ENCODE data around the gene LURAP1L. TPM values are rescaled to one million over a fixed set of nuclear protein-coding genes. Genes with fewer than 3 reads are reported as not detected.
A peak's percentile ranks its signal among the peaks of the same experiment; 100 is the strongest.

LURAP1L gene, protein sequence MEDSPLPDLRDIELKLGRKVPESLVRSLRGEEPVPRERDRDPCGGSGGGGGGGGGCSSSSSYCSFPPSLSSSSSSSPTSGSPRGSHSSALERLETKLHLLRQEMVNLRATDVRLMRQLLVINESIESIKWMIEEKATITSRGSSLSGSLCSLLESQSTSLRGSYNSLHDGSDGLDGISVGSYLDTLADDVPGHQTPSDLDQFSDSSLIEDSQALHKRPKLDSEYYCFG
- total RNA-seq: not detected

GRCh38 chr9:12774861-12775678, at the start of gene LURAP1L:
LURAP1L (plus strand) TSS chr9:12775020; CDS start chr9:12775716, 696 bp downstream.
- Mint-ChIP-seq H3K36me3 (peaks cover 2% of the 10 kb centered on the region), H3K27ac (no peak within 1 kb of the TSS), H3K4me1 (peaks cover 5% of the 10 kb centered on the region), H3K4me3 (peak within 1 kb of the TSS; percentile 11), H3K9me3 (ENCODE audit: low read depth) (no peaks in the 10 kb centered on the region), H3K27me3 (peaks cover 23% of the 10 kb centered on the region)
- CTCF ChIA-PET: no interaction called here
- DNase-seq (no peak), ATAC-seq (no peak)

DNA sequence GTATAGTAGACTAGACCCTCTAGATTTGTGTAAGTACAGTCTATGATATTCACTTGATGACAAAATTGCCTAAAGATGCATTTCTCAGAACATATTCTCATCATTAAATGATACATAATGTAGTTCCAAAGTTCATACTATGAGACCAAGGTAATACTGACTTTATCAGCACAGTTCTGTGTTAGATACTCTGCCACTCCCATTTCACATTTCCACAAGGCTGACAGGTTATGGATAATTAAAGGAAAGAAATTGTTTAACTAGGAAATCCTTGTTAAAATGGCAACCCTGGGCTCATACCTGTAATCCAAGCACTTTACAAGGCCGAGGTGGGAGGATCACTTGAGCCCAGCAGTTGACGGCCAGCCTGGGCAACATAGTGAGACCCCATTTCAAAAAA, 48.0 kb upstream of the LURAP1L start:
- CTCF ChIA-PET: no interaction called here
- Mint-ChIP-seq H3K9me3 (ENCODE audit: low read depth) (peaks cover 7% of the 10 kb centered on the region), H3K27me3 (no peaks in the 10 kb centered on the region), H3K27ac (no peak overlapping the region), H3K4me1 (no peaks in the 10 kb centered on the region), H3K36me3 (no peaks in the 10 kb centered on the region), H3K4me3 (no peak overlapping the region)
- no peak for DNase-seq
- ATAC-seq: no peak

DNA sequence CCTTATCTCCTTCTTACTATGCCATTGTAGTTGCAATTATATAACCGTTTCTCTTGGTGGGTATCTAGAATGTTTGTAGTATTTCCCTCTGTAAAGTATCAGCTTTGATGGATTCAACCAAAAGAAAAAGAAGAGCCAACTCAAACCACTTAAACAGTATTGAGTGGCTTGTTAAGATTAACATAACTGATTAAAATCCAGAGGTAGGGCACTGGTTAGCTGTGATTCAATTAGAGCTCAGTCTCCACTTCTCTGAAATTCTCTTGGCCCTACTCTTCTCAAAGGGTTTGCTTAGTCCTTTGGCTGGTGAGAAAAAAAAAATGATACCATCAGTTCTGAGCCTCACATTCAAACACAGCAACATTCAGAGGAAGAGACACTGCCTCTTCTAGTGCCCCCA, 44.6 kb upstream of the LURAP1L start:
- Mint-ChIP-seq H3K9me3 (ENCODE audit: low read depth) (peaks cover 13% of the 10 kb centered on the region), H3K27ac (no peak overlapping the region), H3K27me3 (no peaks in the 10 kb centered on the region), H3K36me3 (no peaks in the 10 kb centered on the region), H3K4me1 (no peaks in the 10 kb centered on the region), H3K4me3 (no peak overlapping the region)
- ATAC-seq: no peak
- no peak for DNase-seq
- CTCF ChIA-PET: no interaction called here

- H3K4me1 Mint-ChIP-seq: no peaks in the 10 kb centered on the region
- peaks cover 13% of the 10 kb centered on the region for H3K9me3 Mint-ChIP-seq (ENCODE audit: low read depth)
- H3K27me3 Mint-ChIP-seq: no peaks in the 10 kb centered on the region
- CTCF ChIA-PET: no interaction called here
- no peak for DNase-seq
- no peaks in the 10 kb centered on the region for H3K36me3 Mint-ChIP-seq
- H3K27ac Mint-ChIP-seq: no peak overlapping the region
- ATAC-seq: no peak
- no peak overlapping the region for H3K4me3 Mint-ChIP-seq
Measured at GRCh38 chr9:12730927-12731326, 43.9 kb upstream of the LURAP1L start.

DNA sequence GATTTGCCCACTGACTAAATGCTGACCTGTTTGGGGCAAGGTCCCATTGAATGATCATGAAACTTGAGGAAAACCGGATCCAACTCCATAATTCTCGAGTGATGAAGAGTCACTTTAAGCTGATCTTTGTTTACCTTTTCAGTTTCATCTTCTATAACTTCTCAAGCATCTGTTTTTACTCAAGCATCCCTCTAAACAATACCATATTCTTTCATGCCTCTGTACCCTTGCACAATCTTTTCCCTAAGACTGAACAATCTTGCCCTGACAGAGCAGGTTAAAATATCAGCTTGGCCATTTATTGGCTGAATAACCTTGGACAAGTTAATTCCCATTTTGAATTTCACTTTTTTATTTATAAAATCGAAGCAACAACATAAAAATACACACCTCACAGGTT, 41.8 kb upstream of the LURAP1L start:
- Mint-ChIP-seq H3K27ac (no peak overlapping the region), H3K4me3 (no peak overlapping the region), H3K36me3 (no peaks in the 10 kb centered on the region), H3K4me1 (no peaks in the 10 kb centered on the region), H3K9me3 (ENCODE audit: low read depth) (peaks cover 13% of the 10 kb centered on the region), H3K27me3 (no peaks in the 10 kb centered on the region)
- ATAC-seq (no peak), DNase-seq (no peak)
- CTCF ChIA-PET: no interaction called here

- Mint-ChIP-seq H3K27ac (no peak overlapping the region), H3K4me3 (no peak overlapping the region)
Measured at GRCh38 chr9:12735665-12736064, 39.2 kb upstream of the LURAP1L start.

DNA sequence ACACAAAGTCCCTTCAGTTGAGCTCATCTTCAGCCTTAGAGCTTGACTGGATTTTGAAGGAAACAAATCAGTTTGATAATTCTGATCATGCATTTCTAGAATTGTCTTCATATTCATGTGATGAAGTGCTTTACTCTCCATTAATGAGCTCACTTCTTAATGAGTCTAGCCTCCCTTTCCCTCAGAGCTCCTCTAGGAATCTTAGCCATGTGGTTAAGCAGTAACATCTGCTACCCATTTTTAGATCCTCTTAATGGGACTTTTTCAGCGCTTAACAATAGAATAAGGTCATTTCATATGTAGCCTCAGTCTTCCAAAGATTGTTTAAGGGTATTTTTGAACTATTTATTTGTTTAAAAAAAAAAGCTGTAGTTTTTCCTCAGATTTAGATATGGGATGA, 36.9 kb upstream of the LURAP1L start:
- H3K27me3 Mint-ChIP-seq: no peaks in the 10 kb centered on the region
- H3K27ac Mint-ChIP-seq: no peak overlapping the region
- peaks cover 14% of the 10 kb centered on the region for H3K9me3 Mint-ChIP-seq (ENCODE audit: low read depth)
- no peaks in the 10 kb centered on the region for H3K36me3 Mint-ChIP-seq
- CTCF ChIA-PET: no interaction called here
- no peak for DNase-seq
- ATAC-seq: no peak
- no peaks in the 10 kb centered on the region for H3K4me1 Mint-ChIP-seq
- no peak overlapping the region for H3K4me3 Mint-ChIP-seq

More at GRCh38 chr9:12735665-12736064, 39.2 kb upstream of the LURAP1L start:
- no peaks in the 10 kb centered on the region for H3K4me1 Mint-ChIP-seq
- no peak for DNase-seq
- H3K9me3 Mint-ChIP-seq (ENCODE audit: low read depth): peaks cover 15% of the 10 kb centered on the region
- no peaks in the 10 kb centered on the region for H3K36me3 Mint-ChIP-seq
- ATAC-seq: no peak
- CTCF ChIA-PET: no interaction called here
- no peaks in the 10 kb centered on the region for H3K27me3 Mint-ChIP-seq

- Mint-ChIP-seq H3K4me1 (no peaks in the 10 kb centered on the region), H3K36me3 (no peaks in the 10 kb centered on the region)
- ATAC-seq: no peak
Measured at GRCh38 chr9:12739014-12739652, 35.7 kb upstream of the LURAP1L start.

DNA sequence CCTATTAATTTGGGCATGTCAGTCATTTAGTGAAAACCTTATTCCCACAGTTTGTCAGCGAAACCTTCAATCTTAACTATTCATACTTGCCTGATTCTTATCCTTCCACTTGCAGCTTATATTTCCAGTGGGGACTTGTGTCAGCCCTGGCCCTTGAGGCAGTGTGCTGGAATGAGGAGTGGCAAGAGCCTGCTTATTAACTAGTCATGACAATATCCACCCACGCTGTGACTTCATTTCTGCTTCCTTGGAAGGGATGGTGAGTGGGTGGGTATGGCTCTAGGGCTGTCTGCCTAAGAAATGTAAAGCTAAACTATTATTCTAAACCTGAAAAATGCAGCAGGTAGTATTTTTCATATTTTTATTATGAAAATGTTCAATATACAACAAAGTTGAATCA, 34.0 kb upstream of the LURAP1L start:
- no peaks in the 10 kb centered on the region for H3K27me3 Mint-ChIP-seq
- CTCF ChIA-PET: no interaction called here
- no peak overlapping the region for H3K4me3 Mint-ChIP-seq
- ATAC-seq (no peak), DNase-seq (no peak)
- H3K9me3 Mint-ChIP-seq (ENCODE audit: low read depth): peaks cover 12% of the 10 kb centered on the region
- H3K4me1 Mint-ChIP-seq: no peaks in the 10 kb centered on the region
- no peak overlapping the region for H3K27ac Mint-ChIP-seq
- no peaks in the 10 kb centered on the region for H3K36me3 Mint-ChIP-seq

More at GRCh38 chr9:12739014-12739652, 35.7 kb upstream of the LURAP1L start:
- no peak for DNase-seq
- no peak overlapping the region for H3K27ac Mint-ChIP-seq
- CTCF ChIA-PET: no interaction called here
- peaks cover 16% of the 10 kb centered on the region for H3K9me3 Mint-ChIP-seq (ENCODE audit: low read depth)
- no peak overlapping the region for H3K4me3 Mint-ChIP-seq
- H3K27me3 Mint-ChIP-seq: no peaks in the 10 kb centered on the region

DNA sequence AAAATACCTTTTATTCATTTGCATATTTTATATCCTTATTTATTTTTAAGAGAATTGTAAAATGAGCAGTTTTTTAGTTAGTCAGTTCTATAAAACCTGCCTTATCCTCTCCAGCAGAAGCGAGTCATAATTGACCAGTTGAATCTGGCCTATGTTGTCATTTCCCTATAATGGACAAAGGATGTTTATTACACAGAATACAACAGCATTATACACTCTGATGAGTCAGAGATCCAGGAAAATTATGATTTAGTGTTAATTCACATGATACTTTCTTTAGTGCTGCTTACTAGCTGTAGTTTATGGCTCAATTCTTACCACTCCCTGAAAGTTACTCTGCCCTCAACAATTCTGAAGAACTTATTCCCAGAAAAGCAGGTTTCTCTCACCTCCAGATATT, 26.8 kb upstream of the LURAP1L start:
- H3K9me3 Mint-ChIP-seq (ENCODE audit: low read depth): peaks cover 6% of the 10 kb centered on the region
- H3K27me3 Mint-ChIP-seq: no peaks in the 10 kb centered on the region
- CTCF ChIA-PET: no interaction called here

DNA sequence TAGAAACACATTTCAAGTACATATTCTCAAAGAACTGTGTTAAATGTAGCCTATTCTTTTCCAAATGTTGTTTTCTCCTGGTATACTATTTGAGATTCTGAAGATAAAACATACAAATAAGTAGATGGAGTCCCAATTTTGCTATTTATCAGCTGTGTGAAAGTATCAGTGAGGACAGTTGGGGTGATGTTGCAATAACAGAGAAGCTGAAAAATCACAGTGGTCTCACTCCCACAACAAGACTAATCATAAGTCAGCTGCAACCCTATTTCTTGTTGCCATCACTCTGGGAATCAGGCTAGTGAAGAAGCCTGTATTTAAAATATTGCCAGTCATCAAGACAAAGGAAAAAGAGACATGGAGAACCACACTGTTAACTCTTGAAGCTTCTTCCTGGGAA, 25.9 kb upstream of the LURAP1L start:
- Mint-ChIP-seq H3K9me3 (ENCODE audit: low read depth) (peaks cover 2% of the 10 kb centered on the region), H3K36me3 (no peaks in the 10 kb centered on the region), H3K4me3 (no peak overlapping the region), H3K4me1 (no peaks in the 10 kb centered on the region), H3K27me3 (no peaks in the 10 kb centered on the region), H3K27ac (no peak overlapping the region)
- CTCF ChIA-PET: no interaction called here
- ATAC-seq (no peak), DNase-seq (no peak)

More for the DNA sequence above, 26.8 kb upstream of the LURAP1L start:
- Mint-ChIP-seq H3K4me1 (no peaks in the 10 kb centered on the region), H3K27ac (no peak overlapping the region), H3K36me3 (no peaks in the 10 kb centered on the region), H3K4me3 (no peak overlapping the region)
- DNase-seq (no peak), ATAC-seq (no peak)

DNA sequence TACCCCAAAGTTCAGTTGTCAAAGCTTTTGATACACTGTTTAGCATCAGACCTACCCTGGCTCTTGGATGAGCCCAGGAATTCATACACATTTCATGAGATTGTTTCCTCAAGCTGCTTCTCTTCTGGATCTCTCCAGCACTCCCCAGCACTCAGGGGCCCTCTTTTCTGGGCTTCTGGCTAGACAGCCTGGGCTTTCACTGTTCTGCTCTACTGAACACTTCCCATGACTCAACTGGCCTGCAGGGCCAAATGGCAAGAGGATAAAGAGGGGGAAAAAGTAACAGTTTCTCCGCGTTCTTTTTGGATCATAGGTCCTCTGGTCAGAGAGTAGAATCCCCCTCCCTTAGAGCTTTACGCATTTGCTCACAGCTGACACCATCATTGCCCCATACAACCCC, 20.9 kb upstream of the LURAP1L start:
- H3K27ac Mint-ChIP-seq: no peak overlapping the region
- no peaks in the 10 kb centered on the region for H3K36me3 Mint-ChIP-seq
- ATAC-seq (no peak), DNase-seq (no peak)
- H3K27me3 Mint-ChIP-seq: no peaks in the 10 kb centered on the region
- H3K4me1 Mint-ChIP-seq: no peaks in the 10 kb centered on the region
- CTCF ChIA-PET: no interaction called here
- H3K9me3 Mint-ChIP-seq (ENCODE audit: low read depth): peaks cover 7% of the 10 kb centered on the region
- no peak overlapping the region for H3K4me3 Mint-ChIP-seq

DNA sequence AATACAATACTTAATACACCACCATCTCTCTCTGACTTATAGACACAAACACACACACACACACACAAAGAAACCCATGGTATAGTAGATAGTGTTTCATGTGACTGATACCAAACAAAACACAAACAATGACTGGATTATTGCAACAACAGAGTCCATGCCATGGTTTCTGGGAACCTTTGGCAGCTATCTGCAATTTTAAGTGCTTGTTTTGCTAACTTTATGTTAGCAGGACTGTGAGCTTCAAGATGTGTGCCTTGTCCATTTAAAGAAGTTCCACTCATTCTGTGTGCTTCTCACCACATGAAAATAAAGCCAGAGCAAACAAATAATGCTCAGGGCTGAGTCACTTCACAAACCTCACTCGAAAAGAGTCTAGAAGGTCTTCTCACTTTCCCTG, 15.1 kb upstream of the LURAP1L start:
- H3K36me3 Mint-ChIP-seq: no peaks in the 10 kb centered on the region
- ATAC-seq: no peak
- CTCF ChIA-PET: no interaction called here

DNA sequence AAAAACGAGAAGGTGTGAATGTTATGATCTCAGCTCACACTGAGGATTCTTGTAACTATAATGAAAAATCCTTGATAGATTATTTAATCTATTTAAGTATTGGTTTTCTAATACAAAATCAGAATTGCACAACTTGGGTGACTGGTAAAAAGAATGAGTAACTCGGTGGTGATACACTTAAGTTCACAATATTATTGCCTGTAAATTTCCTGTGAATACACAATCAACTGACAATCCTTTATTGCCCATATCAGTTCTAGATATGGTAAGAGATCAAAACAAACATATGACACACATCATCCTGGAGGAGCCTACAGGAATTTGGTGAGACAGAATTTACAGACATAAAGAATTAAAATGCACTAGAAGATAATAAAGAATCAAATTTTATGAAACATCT, 14.1 kb upstream of the LURAP1L start:
- Mint-ChIP-seq H3K36me3 (no peaks in the 10 kb centered on the region), H3K27me3 (no peaks in the 10 kb centered on the region), H3K27ac (no peak overlapping the region), H3K4me1 (no peaks in the 10 kb centered on the region), H3K9me3 (ENCODE audit: low read depth) (peaks cover 11% of the 10 kb centered on the region), H3K4me3 (no peak overlapping the region)
- DNase-seq (no peak), ATAC-seq (no peak)
- CTCF ChIA-PET: no interaction called here

More for the DNA sequence above, 15.1 kb upstream of the LURAP1L start:
- peaks cover 11% of the 10 kb centered on the region for H3K9me3 Mint-ChIP-seq (ENCODE audit: low read depth)
- no peak overlapping the region for H3K4me3 Mint-ChIP-seq
- H3K27me3 Mint-ChIP-seq: no peaks in the 10 kb centered on the region
- no peak for DNase-seq
- H3K27ac Mint-ChIP-seq: no peak overlapping the region
- H3K4me1 Mint-ChIP-seq: no peaks in the 10 kb centered on the region
